ENCODE data around the gene SERINC3. TPM values are rescaled to one million over a fixed set of nuclear protein-coding genes. Genes with fewer than 3 reads are reported as not detected.

The SERINC3 gene
- total RNA-seq, 2 donors from 2014 or later, result 75.6 to 91.3 TPM

- H3K27ac Mint-ChIP-seq, result no peak overlapping the region
- peaks cover 66% of the 10 kb centered on the region for H3K36me3 Mint-ChIP-seq (ENCODE audit: low read depth)
- 96 to 100% methylated on average over 5 of the region's 5 CpGs for WGBS, 2 experiments (ENCODE audit: insufficient coverage in 1 of 2, insufficient read length in 1 of 2)
- no peak for DNase-seq
- no peak overlapping the region for H3K4me3 ChIP-seq (ENCODE audit: low read length)
- H3K4me3 Mint-ChIP-seq, result no peak overlapping the region
- no peak overlapping the region for H3K27ac ChIP-seq (ENCODE audit: low read depth, low read length)
- no peaks in the 10 kb centered on the region for H3K9me3 Mint-ChIP-seq
- H3K4me1 ChIP-seq (ENCODE audit: control insufficient read depth, insufficient read depth, low read length), result no peaks in the 10 kb centered on the region
- H3K9me3 ChIP-seq (ENCODE audit: control insufficient read depth, low read length), result no peaks in the 10 kb centered on the region
- TF ChIP-seq CTCF (conservative IDR thresholded peaks at IDR 0.05), result no peak
- H3K36me3 ChIP-seq (ENCODE audit: control insufficient read depth, insufficient read depth, low read length), result peaks cover 96% of the 10 kb centered on the region
- H3K4me1 Mint-ChIP-seq, result no peaks in the 10 kb centered on the region
- no peaks in the 10 kb centered on the region for H3K27me3 Mint-ChIP-seq (ENCODE audit: insufficient read depth)
- no peak overlapping the region for H3K9ac ChIP-seq (ENCODE audit: extremely low read depth, low read length, poor library complexity, severe bottlenecking)
- no peaks in the 10 kb centered on the region for H3K27me3 ChIP-seq (ENCODE audit: control insufficient read depth, insufficient read depth, low read length, poor library complexity, severe bottlenecking)
These were observed 20.4 kb downstream of the SERINC3 start for GRCh38 chr20:44501448-44501847.

GRCh38 chr20:44500221-44500620, 21.6 kb downstream of the SERINC3 start:
- H3K27ac ChIP-seq (ENCODE audit: low read depth, low read length), result no peak overlapping the region
- Mint-ChIP-seq H3K27ac (no peak overlapping the region), H3K36me3 (ENCODE audit: low read depth) (peaks cover 76% of the 10 kb centered on the region), H3K27me3 (ENCODE audit: insufficient read depth) (no peaks in the 10 kb centered on the region), H3K9me3 (no peaks in the 10 kb centered on the region), H3K4me1 (no peaks in the 10 kb centered on the region), H3K4me3 (no peak overlapping the region)
- no peaks in the 10 kb centered on the region for H3K9me3 ChIP-seq (ENCODE audit: control insufficient read depth, low read length)
- no peaks in the 10 kb centered on the region for H3K27me3 ChIP-seq (ENCODE audit: control insufficient read depth, insufficient read depth, low read length, poor library complexity, severe bottlenecking)
- H3K4me3 ChIP-seq (ENCODE audit: low read length), result no peak overlapping the region
- 91 to 94% methylated on average over 2 to 3 of the region's 3 CpGs for WGBS, 2 experiments (ENCODE audit: insufficient coverage in 1 of 2, insufficient read length in 1 of 2)
- no peak overlapping the region for H3K9ac ChIP-seq (ENCODE audit: extremely low read depth, low read length, poor library complexity, severe bottlenecking)
- no peak for TF ChIP-seq CTCF (conservative IDR thresholded peaks at IDR 0.05)
- peaks cover 97% of the 10 kb centered on the region for H3K36me3 ChIP-seq (ENCODE audit: control insufficient read depth, insufficient read depth, low read length)
- H3K4me1 ChIP-seq (ENCODE audit: control insufficient read depth, insufficient read depth, low read length), result no peaks in the 10 kb centered on the region
- DNase-seq, result no peak

GRCh38 chr20:44497761-44498160, 24.1 kb downstream of the SERINC3 start:
- Mint-ChIP-seq H3K27ac (no peak overlapping the region), H3K9me3 (no peaks in the 10 kb centered on the region), H3K27me3 (ENCODE audit: insufficient read depth) (no peaks in the 10 kb centered on the region), H3K4me1 (peaks cover under 1% of the 10 kb centered on the region), H3K36me3 (ENCODE audit: low read depth) (peaks cover 75% of the 10 kb centered on the region), H3K4me3 (no peak overlapping the region)
- Histone ChIP-seq H3K9me3 (ENCODE audit: control insufficient read depth, low read length) (no peaks in the 10 kb centered on the region), H3K36me3 (ENCODE audit: control insufficient read depth, insufficient read depth, low read length) (peaks cover 97% of the 10 kb centered on the region), H3K4me1 (ENCODE audit: control insufficient read depth, insufficient read depth, low read length) (no peaks in the 10 kb centered on the region), H3K4me3 (ENCODE audit: low read length) (no peak overlapping the region), H3K27ac (ENCODE audit: low read depth, low read length) (no peak overlapping the region), H3K27me3 (ENCODE audit: control insufficient read depth, insufficient read depth, low read length, poor library complexity, severe bottlenecking) (no peaks in the 10 kb centered on the region), H3K9ac (ENCODE audit: extremely low read depth, low read length, poor library complexity, severe bottlenecking) (no peak overlapping the region)
- no peak for DNase-seq
- no peak for TF ChIP-seq CTCF (conservative IDR thresholded peaks at IDR 0.05)
- 93 to 100% methylated on average over 2 to 3 of the region's 3 CpGs for WGBS, 2 experiments (ENCODE audit: insufficient coverage in 1 of 2, insufficient read length in 1 of 2)
